Measurements from ENCODE around the gene ETV3. TPM values are rescaled to one million over a fixed set of nuclear protein-coding genes. Genes with fewer than 3 reads are reported as not detected.

ETV3 gene
- total RNA-seq, 1 experiment from 2014 or later: 39.7 TPM

GRCh38 chr1:157142765-157143423 lies 4.7 kb upstream of the ETV3 start:
- no peaks in the 10 kb centered on the region for H3K9me3 Mint-ChIP-seq (ENCODE audit: low read depth, unreplicated experiment)
- DNase-seq: no peak
- H3K27ac Mint-ChIP-seq (ENCODE audit: unreplicated experiment): no peak overlapping the region
- intact Hi-C loops (cut with micrococcal nuclease; ENCODE audit: unreplicated experiment): no loop called here
- TF ChIP-seq CTCF (IDR thresholded peaks at IDR 0.05; ENCODE audit: unreplicated experiment): no peak
- CTCF ChIA-PET: interaction anchor here (1.4 kb wide), 1 partner anchor 15 kb away, joined by 3 read pairs; no protein-coding TSS in a partner anchor
- H3K4me3 Mint-ChIP-seq (ENCODE audit: low read depth, unreplicated experiment): no peak overlapping the region
- no TSS peak for BruUV-seq (replicated peaks)
- H3K27me3 Mint-ChIP-seq (ENCODE audit: unreplicated experiment): no peaks in the 10 kb centered on the region
- peaks cover 28% of the 10 kb centered on the region for H3K4me1 Mint-ChIP-seq (ENCODE audit: low read depth, unreplicated experiment)
- peaks cover 13% of the 10 kb centered on the region for H3K36me3 Mint-ChIP-seq (ENCODE audit: insufficient read depth, unreplicated experiment)

GRCh38 chr1:157142201-157142600 lies 4.0 kb upstream of the ETV3 start:
- intact Hi-C loops (cut with micrococcal nuclease; ENCODE audit: unreplicated experiment): no loop called here
- no peaks in the 10 kb centered on the region for H3K27me3 Mint-ChIP-seq (ENCODE audit: unreplicated experiment)
- TF ChIP-seq CTCF (IDR thresholded peaks at IDR 0.05; ENCODE audit: unreplicated experiment): no peak
- CTCF ChIA-PET: interaction anchor here (1.4 kb wide), 1 partner anchor 15 kb away, joined by 3 read pairs; no protein-coding TSS in a partner anchor
- peaks cover 20% of the 10 kb centered on the region for H3K36me3 Mint-ChIP-seq (ENCODE audit: insufficient read depth, unreplicated experiment)
- no peak for DNase-seq
- no peaks in the 10 kb centered on the region for H3K9me3 Mint-ChIP-seq (ENCODE audit: low read depth, unreplicated experiment)
- no peak overlapping the region for H3K4me3 Mint-ChIP-seq (ENCODE audit: low read depth, unreplicated experiment)
- H3K27ac Mint-ChIP-seq (ENCODE audit: unreplicated experiment): no peak overlapping the region
- no TSS peak for BruUV-seq (replicated peaks)
- H3K4me1 Mint-ChIP-seq (ENCODE audit: low read depth, unreplicated experiment): peaks cover 21% of the 10 kb centered on the region

- Mint-ChIP-seq H3K9me3 (ENCODE audit: low read depth, unreplicated experiment) (no peaks in the 10 kb centered on the region), H3K4me3 (ENCODE audit: low read depth, unreplicated experiment) (no peak overlapping the region), H3K27me3 (ENCODE audit: unreplicated experiment) (no peaks in the 10 kb centered on the region), H3K4me1 (ENCODE audit: low read depth, unreplicated experiment) (peaks cover 17% of the 10 kb centered on the region), H3K27ac (ENCODE audit: unreplicated experiment) (no peak overlapping the region), H3K36me3 (ENCODE audit: insufficient read depth, unreplicated experiment) (peaks cover 27% of the 10 kb centered on the region)
- CTCF ChIA-PET: interaction anchor here (1.4 kb wide), 1 partner anchor 16 kb away, joined by 3 read pairs; no protein-coding TSS in a partner anchor
- no peak for DNase-seq
- intact Hi-C loops (cut with micrococcal nuclease; ENCODE audit: unreplicated experiment): no loop called here
- no TSS peak for BruUV-seq (replicated peaks)
- TF ChIP-seq CTCF (IDR thresholded peaks at IDR 0.05; ENCODE audit: unreplicated experiment): no peak
Observed at GRCh38 chr1:157141212-157141855, 3.1 kb upstream of the ETV3 start.

GRCh38 chr1:157140063-157140588 lies 1.9 kb upstream of the ETV3 start:
- H3K27ac Mint-ChIP-seq (ENCODE audit: unreplicated experiment): no peak overlapping the region
- no peak overlapping the region for H3K4me3 Mint-ChIP-seq (ENCODE audit: low read depth, unreplicated experiment)
- H3K9me3 Mint-ChIP-seq (ENCODE audit: low read depth, unreplicated experiment): no peaks in the 10 kb centered on the region
- peaks cover 31% of the 10 kb centered on the region for H3K36me3 Mint-ChIP-seq (ENCODE audit: insufficient read depth, unreplicated experiment)
- CTCF ChIA-PET: interaction anchor here (1.9 to 2.1 kb wide), 2 partner anchors 15 to 50 kb away, joined by 8 to 10 read pairs; no protein-coding TSS in a partner anchor
- no TSS peak for BruUV-seq (replicated peaks)
- no peak for DNase-seq
- peaks cover 19% of the 10 kb centered on the region for H3K4me1 Mint-ChIP-seq (ENCODE audit: low read depth, unreplicated experiment)
- no peak for TF ChIP-seq CTCF (IDR thresholded peaks at IDR 0.05; ENCODE audit: unreplicated experiment)
- no peaks in the 10 kb centered on the region for H3K27me3 Mint-ChIP-seq (ENCODE audit: unreplicated experiment)
- intact Hi-C loops (cut with micrococcal nuclease; ENCODE audit: unreplicated experiment): no loop called here

Measured in Calu3 (cell line).